HFF-Myc (cell line): ENCODE data around the gene GPD1L.

Experiments
- DNase-seq: peaks from one replicate; pipeline ENCODE4 v3.0.0-alpha.2; 2011; ENCODE audit warnings: low read depth; ENCODE audit errors: extremely low read depth
- H3K4me3 ChIP-seq: replicated peaks from 2 replicates; pipeline ENCODE4 v1.5.1; 2011; ENCODE audit warnings: low read depth, mild to moderate bottlenecking, control low read depth, low read length
- TF ChIP-seq, protein P1 (sequence below): IDR thresholded peaks from 2 replicates; pipeline ENCODE4 v1.5.1; 2012; ENCODE audit warnings: mild to moderate bottlenecking, low read depth, low read length, control low read depth; ENCODE audit errors: missing control alignments

GPD1L gene

DNA sequence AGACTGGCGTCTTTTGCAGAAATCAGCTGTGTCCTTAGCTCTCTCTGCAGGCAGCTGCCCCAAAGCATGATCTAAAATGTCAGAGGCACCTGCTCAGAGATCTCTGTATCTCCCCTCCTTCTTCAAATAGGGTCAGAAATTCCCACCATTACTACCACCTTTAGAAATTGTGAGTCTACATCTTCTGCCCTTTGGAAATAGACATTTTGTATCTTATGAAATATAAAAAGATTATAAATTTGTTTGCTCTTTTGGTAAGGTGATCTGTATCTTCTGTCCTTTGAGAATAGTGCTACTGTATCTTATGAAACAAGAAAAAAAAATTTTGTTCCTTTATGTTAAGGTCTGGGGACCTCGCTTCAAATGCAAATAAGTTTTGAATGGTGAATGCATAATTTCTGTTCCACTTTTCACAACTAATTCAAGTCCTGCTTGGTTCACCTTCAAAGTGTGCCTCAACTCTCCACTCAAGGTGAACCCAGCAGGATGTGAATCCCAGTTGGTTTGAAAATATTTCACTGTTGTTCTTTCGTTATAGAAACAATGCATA, 28.3 kb upstream of the GPD1L start:
- DNase-seq: no peak
- no peak overlapping the region for H3K4me3 ChIP-seq
- TF ChIP-seq, protein P1, sequence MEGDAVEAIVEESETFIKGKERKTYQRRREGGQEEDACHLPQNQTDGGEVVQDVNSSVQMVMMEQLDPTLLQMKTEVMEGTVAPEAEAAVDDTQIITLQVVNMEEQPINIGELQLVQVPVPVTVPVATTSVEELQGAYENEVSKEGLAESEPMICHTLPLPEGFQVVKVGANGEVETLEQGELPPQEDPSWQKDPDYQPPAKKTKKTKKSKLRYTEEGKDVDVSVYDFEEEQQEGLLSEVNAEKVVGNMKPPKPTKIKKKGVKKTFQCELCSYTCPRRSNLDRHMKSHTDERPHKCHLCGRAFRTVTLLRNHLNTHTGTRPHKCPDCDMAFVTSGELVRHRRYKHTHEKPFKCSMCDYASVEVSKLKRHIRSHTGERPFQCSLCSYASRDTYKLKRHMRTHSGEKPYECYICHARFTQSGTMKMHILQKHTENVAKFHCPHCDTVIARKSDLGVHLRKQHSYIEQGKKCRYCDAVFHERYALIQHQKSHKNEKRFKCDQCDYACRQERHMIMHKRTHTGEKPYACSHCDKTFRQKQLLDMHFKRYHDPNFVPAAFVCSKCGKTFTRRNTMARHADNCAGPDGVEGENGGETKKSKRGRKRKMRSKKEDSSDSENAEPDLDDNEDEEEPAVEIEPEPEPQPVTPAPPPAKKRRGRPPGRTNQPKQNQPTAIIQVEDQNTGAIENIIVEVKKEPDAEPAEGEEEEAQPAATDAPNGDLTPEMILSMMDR: no peak

- TF ChIP-seq, protein P1: no peak
- H3K4me3 ChIP-seq: no peak overlapping the region
- no peak for DNase-seq
Measured at GRCh38 chr3:32078864-32079263, 27.6 kb upstream of the GPD1L start.

- H3K4me3 ChIP-seq: no peak overlapping the region
- TF ChIP-seq, protein P1: no peak
- DNase-seq: no peak
Measured at GRCh38 chr3:32082721-32083120, 23.7 kb upstream of the GPD1L start.

GRCh38 chr3:32083702-32084270, 22.6 kb upstream of the GPD1L start:
- no peak overlapping the region for H3K4me3 ChIP-seq
- no peak for DNase-seq
- TF ChIP-seq, protein P1: no peak

DNA sequence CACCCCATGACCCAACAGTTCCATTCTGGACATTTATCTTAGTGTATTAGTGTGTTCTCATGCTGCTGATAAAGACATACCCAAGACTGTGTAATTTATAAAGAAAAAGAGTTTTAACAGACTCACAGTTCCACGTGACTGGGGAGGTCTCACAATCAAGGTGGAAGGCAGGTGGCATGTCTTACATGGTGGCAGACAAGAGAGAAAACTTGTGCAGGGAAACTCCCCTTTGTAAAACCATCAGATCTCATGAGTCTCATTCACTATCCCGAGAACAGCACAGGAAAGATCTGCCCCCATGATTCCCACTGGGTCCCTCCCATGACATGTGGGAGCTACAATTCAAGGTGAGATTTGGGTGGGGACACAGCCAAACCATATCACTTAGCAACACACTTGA, 21.6 kb upstream of the GPD1L start:
- DNase-seq: no peak
- TF ChIP-seq, protein P1: no peak
- no peak overlapping the region for H3K4me3 ChIP-seq

DNA sequence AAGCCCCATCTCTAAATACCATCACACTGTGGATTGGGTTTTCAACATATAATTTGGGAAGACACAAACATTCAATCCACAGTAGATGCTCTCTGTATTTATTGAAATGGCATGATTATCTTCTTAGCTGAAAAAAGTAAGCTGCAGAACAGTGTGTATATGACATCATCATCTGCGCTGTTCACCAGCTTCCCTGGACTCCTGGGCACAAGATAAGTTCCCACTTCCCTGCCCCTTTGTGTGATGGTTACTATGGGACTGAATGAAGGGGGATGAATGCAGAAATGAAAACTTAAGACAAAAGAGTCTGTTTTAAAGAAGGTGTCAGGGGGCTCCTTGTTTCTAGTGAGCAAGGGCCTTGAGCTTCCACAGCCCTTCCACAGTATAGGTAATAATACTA, 20.0 kb upstream of the GPD1L start:
- TF ChIP-seq, protein P1: no peak
- no peak for DNase-seq
- no peak overlapping the region for H3K4me3 ChIP-seq

DNA sequence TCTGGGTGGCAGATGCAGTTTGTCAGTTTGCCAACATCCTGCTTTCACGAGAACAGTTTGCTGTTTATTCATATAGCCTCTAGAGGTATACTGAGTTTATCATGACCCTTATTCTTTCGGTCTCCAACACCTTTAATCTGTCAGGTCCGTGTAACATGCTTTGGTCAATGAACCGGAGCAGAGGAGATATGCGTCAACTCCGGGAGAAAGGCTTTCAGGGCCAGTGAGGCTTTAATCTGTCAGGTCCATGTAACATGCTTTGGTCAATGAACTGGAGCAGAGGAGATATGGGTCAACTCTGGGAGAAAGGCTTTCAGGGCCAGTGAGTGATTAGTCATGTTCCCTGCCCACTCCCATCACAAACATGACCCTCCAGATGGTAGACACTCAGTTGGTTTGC, 16.9 kb upstream of the GPD1L start:
- TF ChIP-seq, protein P1: no peak
- no peak overlapping the region for H3K4me3 ChIP-seq
- no peak for DNase-seq
